Urinary bladder (tissue), 4 donors: Measurements from ENCODE around the gene PAPSS2. TPM values are rescaled to one million over a fixed set of nuclear protein-coding genes. Genes with fewer than 3 reads are reported as not detected.
"Not testable (repeated sequence)": the region's sequence is repeated elsewhere in the genome, so short reads cannot be mapped to it uniquely, and the experiment has no call there.

Experiments used
- DNase-seq: peaks from one replicate; pipeline ENCODE4 v3.0.0-alpha.2; 2015; ENCODE audit errors: extremely low spot score
- H3K27ac ChIP-seq: one replicate; pipeline ENCODE4 v1.5.1; 2013; ENCODE audit warnings: low read depth, mild to moderate bottlenecking, moderate library complexity
- H3K36me3 ChIP-seq: one replicate; pipeline ENCODE4 v1.6.1; 2013; ENCODE audit warnings: mild to moderate bottlenecking, moderate library complexity; ENCODE audit not compliant: insufficient read depth
- H3K4me1 ChIP-seq: one replicate; pipeline ENCODE4 v1.6.1; 2013; ENCODE audit warnings: mild to moderate bottlenecking, moderate library complexity; ENCODE audit not compliant: insufficient read depth
- H3K4me3 ChIP-seq: one replicate; pipeline ENCODE4 v1.5.1; 2013; ENCODE audit warnings: low read depth, low read length
- WGBS: extraction: QIAGEN DNeasy Blood & Tissue Kit; methylation state at CpG from one replicate; pipeline ENCODE4 v1.1.7; 2013; 5-methylcytosine and 5-hydroxymethylcytosine counted together
- polyA plus RNA-seq: library from polyadenylated mRNA; stranded (reverse); fragments of 200-250 nt; gene quantifications from one replicate; pipeline ENCODE4 v1.2.3, GENCODE V29; 2013
- total RNA-seq: library from RNA; depleted of rRNA; stranded (reverse); fragments of >200 nt; gene quantifications from one replicate; pipeline ENCODE4 v1.2.3, GENCODE V29; 2014
- donor health status: healthy with polysubstance abuse.
- donor health status: healthy.

Gene PAPSS2
- total and polyA plus RNA-seq, 2 donors: 10.2 to 40.2 TPM

DNA sequence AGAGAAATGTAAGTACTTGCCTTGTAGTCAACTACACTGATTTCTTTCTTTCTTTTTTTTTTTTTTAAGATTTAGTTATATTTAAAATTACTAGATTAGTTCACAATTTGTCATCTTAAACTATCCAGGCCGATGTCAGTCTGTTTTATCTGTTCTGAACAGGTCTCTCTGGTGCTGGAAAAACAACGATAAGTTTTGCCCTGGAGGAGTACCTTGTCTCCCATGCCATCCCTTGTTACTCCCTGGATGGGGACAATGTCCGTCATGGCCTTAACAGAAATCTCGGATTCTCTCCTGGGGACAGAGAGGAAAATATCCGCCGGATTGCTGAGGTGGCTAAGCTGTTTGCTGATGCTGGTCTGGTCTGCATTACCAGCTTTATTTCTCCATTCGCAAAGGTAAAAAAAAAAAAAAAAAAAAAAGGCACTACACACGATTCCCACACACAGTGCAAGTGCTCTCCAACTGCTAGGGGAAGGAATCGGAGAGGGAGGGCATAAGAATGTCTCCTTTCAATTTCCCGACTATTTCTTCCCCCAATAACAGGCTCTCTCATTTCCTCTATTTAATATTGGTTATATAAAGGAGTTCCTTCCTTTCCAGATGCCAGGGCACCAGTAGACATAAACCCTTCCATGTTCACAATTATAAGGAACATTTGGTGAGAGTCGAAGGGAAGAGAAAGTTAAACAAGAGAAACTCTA lies 53.4 kb downstream of the PAPSS2 start:
- Histone ChIP-seq H3K36me3 (peaks cover 4% of the 10 kb centered on the region), H3K27ac (no peak overlapping the region), H3K4me1 (no peaks in the 10 kb centered on the region), H3K4me3 (no peak overlapping the region)
- WGBS: 72% methylated on average over 11 of the region's 11 CpGs
- DNase-seq: no peak

DNA sequence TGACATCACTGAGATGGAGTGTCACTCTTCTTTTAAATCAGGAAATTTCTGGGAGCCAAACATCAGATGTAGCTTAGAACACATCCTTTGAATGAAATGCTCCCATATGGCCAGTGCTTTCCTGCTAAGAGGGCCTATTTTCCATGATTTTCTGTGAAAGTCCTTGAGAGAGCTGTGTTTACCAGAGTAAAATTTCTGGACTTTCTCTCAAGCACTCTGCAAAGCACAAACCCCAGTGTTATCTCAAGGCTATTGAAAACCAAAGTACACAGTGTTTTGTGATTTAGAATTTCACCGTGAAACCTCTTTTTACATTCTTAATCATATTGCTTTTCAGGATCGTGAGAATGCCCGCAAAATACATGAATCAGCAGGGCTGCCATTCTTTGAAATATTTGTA lies 54.0 kb downstream of the PAPSS2 start:
- Histone ChIP-seq H3K4me3 (no peak overlapping the region), H3K4me1 (no peaks in the 10 kb centered on the region), H3K27ac (no peak overlapping the region), H3K36me3 (peaks cover 4% of the 10 kb centered on the region)
- DNase-seq: no peak
- 53% methylated on average over 3 of the region's 3 CpGs for WGBS

DNA sequence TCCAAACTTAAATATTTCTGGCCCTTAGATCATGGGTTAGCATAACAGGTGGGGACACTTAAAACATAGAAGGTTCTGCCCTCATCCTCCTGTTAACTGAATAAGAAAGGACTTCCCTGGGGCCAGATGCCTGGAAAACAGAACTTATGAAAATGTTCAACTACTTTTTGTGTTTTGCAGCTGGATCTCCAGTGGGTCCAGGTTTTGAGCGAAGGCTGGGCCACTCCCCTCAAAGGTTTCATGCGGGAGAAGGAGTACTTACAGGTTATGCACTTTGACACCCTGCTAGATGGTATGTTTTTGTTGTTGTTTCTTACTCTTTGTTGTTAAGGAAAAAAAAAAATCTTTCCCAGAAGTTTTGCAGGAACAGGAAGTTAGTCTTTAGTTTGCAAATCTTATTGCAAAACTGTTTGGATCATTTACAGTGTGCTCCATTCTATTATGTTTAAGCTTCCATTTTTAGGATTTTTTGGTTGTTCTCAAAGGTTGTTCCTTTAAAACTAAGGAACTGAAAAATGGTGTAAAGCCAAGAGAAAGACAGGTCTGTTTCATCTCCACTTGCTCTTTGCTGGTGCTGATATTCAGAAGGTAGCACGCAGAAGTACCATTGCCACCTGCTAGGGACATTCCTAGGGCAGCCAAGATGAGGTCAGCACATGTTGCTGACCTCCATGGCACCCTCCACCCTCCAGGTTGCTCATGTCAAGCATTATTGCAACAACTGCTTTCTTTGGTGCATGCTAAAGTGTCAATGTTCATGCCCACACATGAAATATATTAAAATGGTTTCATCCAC lies 56.1 kb downstream of the PAPSS2 start:
- no peak overlapping the region for H3K4me3 ChIP-seq
- H3K36me3 ChIP-seq: peaks cover 4% of the 10 kb centered on the region
- no peak overlapping the region for H3K27ac ChIP-seq
- H3K4me1 ChIP-seq: no peaks in the 10 kb centered on the region
- WGBS: 84% methylated on average over 3 of the region's 3 CpGs
- DNase-seq: no peak

DNA sequence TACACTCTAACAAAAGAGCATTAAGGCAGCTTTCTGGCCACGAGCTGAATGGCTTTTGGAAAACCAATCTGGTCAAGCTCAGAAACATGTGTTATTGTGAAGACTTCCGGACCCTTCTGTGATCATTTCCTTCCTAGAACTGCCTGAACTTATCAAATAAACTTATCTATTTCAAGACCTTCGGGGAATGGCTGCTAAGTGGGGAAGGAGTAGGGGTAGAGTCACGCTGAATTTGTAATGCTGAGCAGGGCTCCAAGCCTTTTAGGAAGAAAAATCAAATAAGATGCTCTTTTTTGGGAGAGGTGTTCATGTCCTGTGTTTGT lies 56.6 kb downstream of the PAPSS2 start:
- H3K27ac ChIP-seq: no peak overlapping the region
- DNase-seq: no peak
- no peak overlapping the region for H3K4me3 ChIP-seq
- no peaks in the 10 kb centered on the region for H3K4me1 ChIP-seq
- 60% methylated on average over 4 of the region's 4 CpGs for WGBS
- peaks cover 4% of the 10 kb centered on the region for H3K36me3 ChIP-seq

DNA sequence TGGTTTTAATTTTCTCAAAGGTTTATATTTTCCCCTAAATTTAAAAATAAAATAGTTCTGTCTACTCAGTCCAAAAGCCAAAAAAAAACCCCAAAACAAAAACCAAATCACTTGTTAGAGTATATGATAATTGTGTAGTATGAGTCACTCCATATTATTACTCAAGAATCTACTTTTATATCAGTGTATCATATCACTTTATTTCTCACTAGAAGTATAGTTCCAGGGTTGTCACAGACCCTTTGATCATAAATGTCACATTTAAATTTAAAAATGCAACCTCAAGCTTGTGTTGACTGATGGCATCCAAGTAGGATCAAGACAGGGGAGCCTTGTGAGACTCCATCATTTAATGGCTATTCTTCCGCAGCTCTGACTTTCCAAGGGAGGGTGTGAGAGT lies 61.0 kb downstream of the PAPSS2 start:
- 96% methylated on average over 1 of the region's 1 CpG for WGBS
- H3K27ac ChIP-seq: no peak overlapping the region
- H3K4me3 ChIP-seq: no peak overlapping the region
- H3K36me3 ChIP-seq: peaks cover 3% of the 10 kb centered on the region
- no peak for DNase-seq
- H3K4me1 ChIP-seq: no peaks in the 10 kb centered on the region

DNA sequence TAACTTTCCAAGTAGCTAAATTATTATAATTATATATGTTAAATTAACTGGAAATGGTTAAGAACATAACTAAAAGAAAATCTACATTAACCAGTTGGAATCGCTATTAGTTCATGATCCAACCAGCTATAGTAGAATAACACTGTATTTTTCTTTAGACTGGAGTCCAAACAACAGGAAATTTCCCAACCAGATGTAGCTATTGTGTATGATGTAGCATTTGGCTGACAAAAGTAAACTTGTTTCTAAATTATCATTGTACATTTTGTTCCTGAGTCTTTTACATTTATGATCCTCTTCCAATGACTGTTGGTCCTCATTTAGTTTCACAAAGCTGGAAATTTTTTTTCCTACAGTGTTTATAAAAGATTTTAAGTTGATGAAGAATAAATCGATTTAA lies 62.1 kb downstream of the PAPSS2 start:
- 94% methylated on average over 2 of the region's 2 CpGs for WGBS
- Histone ChIP-seq H3K4me3 (no peak overlapping the region), H3K36me3 (peaks cover 3% of the 10 kb centered on the region), H3K4me1 (no peaks in the 10 kb centered on the region), H3K27ac (no peak overlapping the region)
- no peak for DNase-seq

DNA sequence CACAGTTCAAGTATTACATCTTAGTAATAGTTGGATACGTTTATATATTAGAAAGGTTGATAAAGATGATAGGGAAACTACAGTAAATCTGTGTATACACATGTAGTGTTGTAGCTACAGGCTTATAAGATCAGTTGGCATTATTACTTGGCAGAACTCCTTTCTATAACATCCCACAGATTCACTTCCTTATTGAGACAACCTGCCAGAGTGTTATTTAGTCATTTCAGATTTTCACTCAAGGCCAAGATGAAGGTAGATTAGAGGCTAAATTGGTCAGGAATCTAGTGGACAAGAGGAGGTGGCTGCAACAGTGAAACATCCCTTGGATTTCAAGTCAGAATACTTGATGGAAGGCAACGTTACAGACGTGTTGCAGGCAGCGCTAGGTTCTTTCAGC lies 63.0 kb downstream of the PAPSS2 start:
- no peak overlapping the region for H3K4me3 ChIP-seq
- no peaks in the 10 kb centered on the region for H3K4me1 ChIP-seq
- H3K36me3 ChIP-seq: no peaks in the 10 kb centered on the region
- DNase-seq: no peak
- H3K27ac ChIP-seq: no peak overlapping the region
- WGBS: 47% methylated on average over 4 of the region's 4 CpGs

DNA sequence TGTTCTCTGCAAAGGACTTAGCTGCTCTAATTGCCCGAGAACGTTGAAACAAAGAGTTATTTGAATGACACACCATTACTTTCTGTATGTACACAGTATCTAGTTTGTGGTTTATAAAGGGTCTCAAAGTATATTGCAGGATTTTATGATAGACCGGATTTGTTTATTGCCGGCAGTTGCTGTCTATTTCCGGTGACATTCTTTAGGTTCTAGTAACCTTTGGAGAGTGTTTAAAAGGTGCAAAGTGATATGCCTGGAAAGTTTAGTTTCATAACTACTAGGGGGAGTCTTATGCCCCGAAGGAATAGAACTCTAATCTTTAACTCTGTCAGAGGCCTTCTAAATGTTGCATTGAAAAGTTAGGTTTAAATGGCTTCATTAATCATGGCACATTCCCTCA lies 63.8 kb downstream of the PAPSS2 start:
- H3K27ac ChIP-seq: no peak overlapping the region
- no peak for DNase-seq
- no peaks in the 10 kb centered on the region for H3K36me3 ChIP-seq
- no peak overlapping the region for H3K4me3 ChIP-seq
- H3K4me1 ChIP-seq: no peaks in the 10 kb centered on the region
- WGBS: 26% methylated on average over 6 of the region's 6 CpGs

DNA sequence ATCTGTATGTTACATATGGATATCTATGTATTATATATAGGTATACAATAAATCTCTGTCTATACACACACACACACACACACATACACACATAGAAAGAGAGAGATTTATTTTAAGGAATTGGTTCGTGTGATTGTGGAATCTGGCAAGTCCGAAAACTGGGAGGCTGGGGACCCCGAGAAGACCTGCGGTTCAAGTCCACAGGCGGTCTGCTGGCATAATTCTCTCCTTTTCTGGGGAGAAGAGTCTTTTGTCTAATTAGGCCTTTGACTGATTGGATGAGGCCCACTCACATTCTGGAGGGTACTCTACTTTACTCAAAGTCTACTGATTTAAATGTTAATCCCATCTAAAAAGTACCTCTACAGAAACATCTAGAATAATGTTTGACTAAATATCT lies 65.1 kb downstream of the PAPSS2 start:
- WGBS: 98% methylated on average over 5 of the region's 5 CpGs
- H3K4me1 ChIP-seq: no peaks in the 10 kb centered on the region
- DNase-seq: no peak
- H3K36me3 ChIP-seq: no peaks in the 10 kb centered on the region
- no peak overlapping the region for H3K27ac ChIP-seq
- no peak overlapping the region for H3K4me3 ChIP-seq

DNA sequence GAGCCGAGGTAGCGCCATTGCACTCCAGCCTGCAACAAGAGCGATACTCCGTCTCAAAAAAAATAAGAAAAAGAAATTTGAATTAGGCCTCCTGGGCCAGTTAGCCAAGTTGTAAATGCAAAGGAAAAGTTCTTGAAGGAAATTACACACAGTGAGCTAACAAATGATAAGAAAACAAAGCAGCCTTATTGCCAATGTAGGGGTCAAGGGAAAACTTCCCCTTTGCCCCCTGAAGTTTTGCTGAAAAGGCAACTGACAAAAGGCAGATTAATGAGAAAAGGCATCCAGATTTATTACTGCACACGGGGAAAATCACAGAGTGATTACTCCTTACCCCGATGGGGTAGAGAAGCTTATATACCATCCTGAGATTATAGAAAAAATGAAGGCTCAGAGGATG lies 70.3 kb downstream of the PAPSS2 start:
- 71% methylated on average over 6 of the region's 6 CpGs for WGBS
- H3K4me3 ChIP-seq: no peak overlapping the region
- H3K27ac ChIP-seq: no peak overlapping the region
- peaks cover 4% of the 10 kb centered on the region for H3K36me3 ChIP-seq
- no peaks in the 10 kb centered on the region for H3K4me1 ChIP-seq
- no peak for DNase-seq

DNA sequence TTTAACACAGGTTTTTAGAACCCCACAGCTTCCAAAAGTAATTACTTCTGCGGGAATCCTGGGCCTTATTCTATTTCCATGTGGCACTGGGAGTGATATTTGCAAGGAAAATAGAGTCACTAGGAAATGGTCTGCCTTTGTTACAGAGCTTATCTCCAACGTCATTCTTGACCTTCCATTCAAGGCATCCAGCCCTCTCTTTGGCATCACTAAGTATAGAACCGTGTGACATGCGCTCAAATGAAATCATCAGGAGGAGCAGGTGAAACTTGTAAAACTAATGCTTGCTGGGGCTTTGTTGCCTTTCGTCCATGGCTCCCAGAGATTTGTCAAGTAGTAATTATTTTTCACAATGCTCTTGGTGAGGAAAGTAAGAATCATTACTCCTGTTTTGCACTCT lies 73.4 kb downstream of the PAPSS2 start:
- H3K27ac ChIP-seq: no peak overlapping the region
- H3K4me3 ChIP-seq: no peak overlapping the region
- no peak for DNase-seq
- 71% methylated on average over 5 of the region's 5 CpGs for WGBS
- peaks cover 4% of the 10 kb centered on the region for H3K36me3 ChIP-seq
- no peaks in the 10 kb centered on the region for H3K4me1 ChIP-seq

DNA sequence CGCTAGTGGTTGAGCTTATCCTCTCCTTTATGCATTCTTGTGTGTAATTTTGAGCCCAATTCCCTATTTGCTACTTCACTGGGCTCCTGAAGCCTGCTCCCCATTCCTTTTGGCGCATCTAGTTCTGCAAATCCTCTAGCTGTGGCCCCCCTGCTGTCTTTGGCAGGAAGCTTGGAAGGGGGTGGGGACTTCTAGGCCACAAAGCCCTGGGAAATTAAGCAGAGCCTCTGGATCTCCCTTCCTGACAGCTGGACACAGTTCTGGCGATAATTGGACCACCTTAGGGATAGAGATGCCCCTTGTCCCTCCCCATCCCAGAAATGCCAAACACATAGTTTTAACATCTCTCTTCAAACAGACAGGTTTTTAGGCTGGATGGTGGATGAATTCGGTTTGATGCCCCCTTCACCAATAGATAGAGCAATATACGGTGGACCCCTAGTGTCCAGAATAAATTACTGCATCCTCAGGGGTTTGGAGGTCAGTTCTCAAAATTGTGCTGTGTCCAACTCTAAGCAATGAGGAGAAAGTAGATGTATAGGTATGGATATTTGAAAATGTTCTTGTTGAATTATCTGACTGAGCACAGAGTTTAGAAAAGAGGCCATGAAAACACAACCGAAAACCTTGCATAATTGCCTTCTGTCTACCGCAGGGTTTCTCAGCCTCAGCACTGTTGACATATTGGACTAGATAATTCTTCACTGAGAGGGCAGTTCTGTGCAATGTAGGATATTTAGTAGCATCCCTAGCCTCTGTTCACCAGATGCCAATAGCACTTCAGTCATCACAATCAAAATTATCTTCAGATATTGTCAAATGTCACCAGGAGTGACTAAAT lies 75.5 kb downstream of the PAPSS2 start:
- 35% methylated on average over 7 of the region's 7 CpGs for WGBS
- no peak for DNase-seq

DNA sequence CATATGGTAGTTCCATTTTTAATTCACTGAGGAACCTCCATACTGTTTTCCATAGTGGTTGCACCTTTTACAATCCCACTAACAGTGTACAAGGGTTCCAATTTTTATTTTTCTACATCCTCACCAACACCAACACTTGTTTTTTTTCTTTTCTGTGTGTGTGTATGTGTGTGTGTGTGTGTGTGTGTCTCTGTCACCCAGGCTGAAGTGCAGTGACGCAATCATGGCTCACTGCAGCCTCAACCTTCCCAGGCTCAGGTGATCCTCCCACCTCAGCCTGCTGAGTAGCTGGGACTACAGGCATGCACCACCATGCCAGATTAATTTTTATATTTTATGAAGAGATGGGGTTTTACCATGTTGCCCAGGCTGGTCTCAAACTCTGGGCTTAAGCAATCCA lies 78.6 kb downstream of the PAPSS2 start:
- WGBS: 97% methylated on average over 1 of the region's 1 CpG
- H3K36me3 ChIP-seq, DNase-seq, H3K4me1 ChIP-seq, H3K27ac ChIP-seq, H3K4me3 ChIP-seq: not testable (repeated sequence)

More for the DNA sequence above, 75.5 kb downstream of the PAPSS2 start:
- H3K27ac ChIP-seq: no peak overlapping the region
- H3K4me3 ChIP-seq: no peak overlapping the region
- H3K36me3 ChIP-seq: no peaks in the 10 kb centered on the region
- no peaks in the 10 kb centered on the region for H3K4me1 ChIP-seq

DNA sequence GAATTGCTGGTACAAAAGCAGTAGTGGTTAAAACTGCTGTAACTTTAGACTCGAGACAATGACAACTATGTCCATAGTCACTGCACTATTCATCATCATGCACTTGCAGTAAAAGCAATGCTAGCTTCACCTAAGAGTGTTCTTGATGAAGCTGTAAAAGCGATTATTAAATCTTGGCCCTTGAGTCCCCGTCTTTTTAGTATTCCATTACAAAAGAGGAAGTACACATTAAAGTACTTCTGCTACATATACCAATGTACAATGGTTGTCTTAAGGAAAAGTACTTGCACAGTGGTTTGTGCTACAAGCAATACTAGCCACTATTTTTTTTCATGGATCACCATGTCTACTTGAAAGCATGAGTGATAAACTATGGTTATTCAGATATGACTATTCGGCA lies 80.0 kb downstream of the PAPSS2 start:
- 84% methylated on average over 4 of the region's 4 CpGs for WGBS

More for the DNA sequence above, 80.0 kb downstream of the PAPSS2 start:
- no peak overlapping the region for H3K27ac ChIP-seq
- H3K36me3 ChIP-seq: no peaks in the 10 kb centered on the region
- H3K4me1 ChIP-seq: no peaks in the 10 kb centered on the region
- H3K4me3 ChIP-seq: no peak overlapping the region
- no peak for DNase-seq
